ENCODE data around the gene RTN4IP1. TPM values are rescaled to one million over a fixed set of nuclear protein-coding genes. Genes with fewer than 3 reads are reported as not detected.

Gene RTN4IP1
- polyA plus RNA-seq, 1 of the 3 experiments (the other 2 are of a cell fraction) = 4.3 TPM

DNA sequence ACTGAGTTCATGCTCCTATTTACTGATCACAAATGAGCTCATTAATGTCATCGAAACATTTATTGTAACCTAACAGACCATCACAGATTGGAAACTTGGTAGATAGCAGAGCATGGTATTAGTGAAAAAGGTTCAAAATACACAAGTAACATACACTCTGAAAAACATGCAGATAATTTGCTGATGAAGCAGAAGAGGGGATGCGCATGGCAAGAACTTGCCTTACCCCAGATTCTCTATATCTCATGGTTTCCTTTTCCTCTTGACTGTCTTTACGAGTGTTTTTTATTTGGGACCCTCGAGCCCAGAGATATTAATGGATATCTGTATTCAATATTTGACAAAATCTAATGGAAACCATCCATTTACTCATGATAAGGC, 37.7 kb upstream of the RTN4IP1 start:
- CTCF ChIA-PET = no interaction called here
- no peaks in the 10 kb centered on the region for H3K9me3 ChIP-seq
- H3K9me2 ChIP-seq = no peaks in the 10 kb centered on the region
- WGBS (ENCODE audit: low lambda C conversion rate) = 97% methylated on average over 4 of the region's 4 CpGs
- no peak overlapping the region for H3K9ac ChIP-seq
- no peak overlapping the region for H2AFZ ChIP-seq (ENCODE audit: low read depth)
- no peaks in the 10 kb centered on the region for H3K79me2 ChIP-seq (ENCODE audit: insufficient read depth)
- no peak for TF ChIP-seq ELF1 (IDR thresholded peaks at IDR 0.05)
- TF ChIP-seq EZH2phosphoT487 (IDR thresholded peaks at IDR 0.05; ENCODE audit: borderline replicate concordance, low read depth) = no peak
- TF ChIP-seq PBX3 (IDR thresholded peaks at IDR 0.05) = no peak
- TF ChIP-seq TCF12 (IDR thresholded peaks at IDR 0.05) = no peak
- TF ChIP-seq SMC3 (IDR thresholded peaks at IDR 0.05; ENCODE audit: low read depth, low read length) = no peak
- TF ChIP-seq FOSL2 (IDR thresholded peaks at IDR 0.05; ENCODE audit: borderline replicate concordance, low read depth) = no peak
- no peak for TF ChIP-seq RFX5 (IDR thresholded peaks at IDR 0.05; ENCODE audit: low read length)
- TF ChIP-seq FOXM1 (IDR thresholded peaks at IDR 0.05; ENCODE audit: low read depth) = no peak
- TF ChIP-seq JUND (IDR thresholded peaks at IDR 0.05) = no peak
- no peak for TF ChIP-seq TEAD4 (IDR thresholded peaks at IDR 0.05; ENCODE audit: borderline replicate concordance, insufficient read depth)
- TF ChIP-seq CHD2 (IDR thresholded peaks at IDR 0.05; ENCODE audit: low read length, partially characterized antibody) = no peak
- TF ChIP-seq, protein P1, sequence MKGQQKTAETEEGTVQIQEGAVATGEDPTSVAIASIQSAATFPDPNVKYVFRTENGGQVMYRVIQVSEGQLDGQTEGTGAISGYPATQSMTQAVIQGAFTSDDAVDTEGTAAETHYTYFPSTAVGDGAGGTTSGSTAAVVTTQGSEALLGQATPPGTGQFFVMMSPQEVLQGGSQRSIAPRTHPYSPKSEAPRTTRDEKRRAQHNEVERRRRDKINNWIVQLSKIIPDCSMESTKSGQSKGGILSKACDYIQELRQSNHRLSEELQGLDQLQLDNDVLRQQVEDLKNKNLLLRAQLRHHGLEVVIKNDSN (IDR thresholded peaks at IDR 0.05; ENCODE audit: borderline replicate concordance, low read depth) = no peak
- TF ChIP-seq, protein P2, sequence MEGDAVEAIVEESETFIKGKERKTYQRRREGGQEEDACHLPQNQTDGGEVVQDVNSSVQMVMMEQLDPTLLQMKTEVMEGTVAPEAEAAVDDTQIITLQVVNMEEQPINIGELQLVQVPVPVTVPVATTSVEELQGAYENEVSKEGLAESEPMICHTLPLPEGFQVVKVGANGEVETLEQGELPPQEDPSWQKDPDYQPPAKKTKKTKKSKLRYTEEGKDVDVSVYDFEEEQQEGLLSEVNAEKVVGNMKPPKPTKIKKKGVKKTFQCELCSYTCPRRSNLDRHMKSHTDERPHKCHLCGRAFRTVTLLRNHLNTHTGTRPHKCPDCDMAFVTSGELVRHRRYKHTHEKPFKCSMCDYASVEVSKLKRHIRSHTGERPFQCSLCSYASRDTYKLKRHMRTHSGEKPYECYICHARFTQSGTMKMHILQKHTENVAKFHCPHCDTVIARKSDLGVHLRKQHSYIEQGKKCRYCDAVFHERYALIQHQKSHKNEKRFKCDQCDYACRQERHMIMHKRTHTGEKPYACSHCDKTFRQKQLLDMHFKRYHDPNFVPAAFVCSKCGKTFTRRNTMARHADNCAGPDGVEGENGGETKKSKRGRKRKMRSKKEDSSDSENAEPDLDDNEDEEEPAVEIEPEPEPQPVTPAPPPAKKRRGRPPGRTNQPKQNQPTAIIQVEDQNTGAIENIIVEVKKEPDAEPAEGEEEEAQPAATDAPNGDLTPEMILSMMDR (IDR thresholded peaks at IDR 0.05) = no peak
- no peak overlapping the region for H3K4me3 ChIP-seq (ENCODE audit: low read depth in 2 of 2, low read length in 1 of 2)
- H3K4me1 ChIP-seq (ENCODE audit: control insufficient read depth in 1 of 2, insufficient read depth in 2 of 2, low read depth in 1 of 2, low read length in 1 of 2) = no peaks in the 10 kb centered on the region
- no peak overlapping the region for H3K27ac ChIP-seq (ENCODE audit: low read depth in 2 of 2, low read length in 1 of 2)
- no peaks in the 10 kb centered on the region for H3K27me3 ChIP-seq (ENCODE audit: insufficient read depth)
- no peak overlapping the region for H3K4me2 ChIP-seq
- H3F3A ChIP-seq (replicated peaks; ENCODE audit: insufficient read depth) = peaks cover 4% of the 10 kb centered on the region
- no peaks in the 10 kb centered on the region for H4K20me1 ChIP-seq (ENCODE audit: insufficient read depth)
- H3K36me3 ChIP-seq (replicated peaks in 1 of 2; ENCODE audit: control insufficient read depth in 1 of 2, insufficient read depth in 2 of 2, low read length in 1 of 2) = peaks cover 32 to 34% of the 10 kb centered on the region in 2 experiments
- POLR2A ChIA-PET = no interaction called here
- DNase-seq = no peak

GRCh38 chr6:106666282-106667021, 37.2 kb upstream of the RTN4IP1 start:
- Histone ChIP-seq H3K9me2 (no peaks in the 10 kb centered on the region), H3K4me2 (no peak overlapping the region), H4K20me1 (ENCODE audit: insufficient read depth) (no peaks in the 10 kb centered on the region), H3F3A (replicated peaks; ENCODE audit: insufficient read depth) (peaks cover 4% of the 10 kb centered on the region), H2AFZ (ENCODE audit: low read depth) (no peak overlapping the region), H3K79me2 (ENCODE audit: insufficient read depth) (no peaks in the 10 kb centered on the region), H3K36me3 (replicated peaks in 1 of 2; ENCODE audit: control insufficient read depth in 1 of 2, insufficient read depth in 2 of 2, low read length in 1 of 2) (peaks cover 32 to 34% of the 10 kb centered on the region in 2 experiments), H3K9ac (no peak overlapping the region), H3K27me3 (ENCODE audit: insufficient read depth) (no peaks in the 10 kb centered on the region), H3K9me3 (no peaks in the 10 kb centered on the region), H3K4me1 (ENCODE audit: control insufficient read depth in 1 of 2, insufficient read depth in 2 of 2, low read depth in 1 of 2, low read length in 1 of 2) (no peaks in the 10 kb centered on the region), H3K27ac (ENCODE audit: low read depth in 2 of 2, low read length in 1 of 2) (no peak overlapping the region), H3K4me3 (ENCODE audit: low read depth in 2 of 2, low read length in 1 of 2) (no peak overlapping the region)
- 95% methylated on average over 6 of the region's 6 CpGs for whole genome bisulfite sequencing (ENCODE audit: low lambda C conversion rate)
- DNase-seq = no peak
- CTCF ChIA-PET = no interaction called here
- POLR2A ChIA-PET = no interaction called here
- TF ChIP-seq, protein P2 (IDR thresholded peaks at IDR 0.05) = no peak
- no peak for TF ChIP-seq NRF1 (IDR thresholded peaks at IDR 0.05; ENCODE audit: low read depth, low read length)
- no peak for TF ChIP-seq MEF2A (IDR thresholded peaks at IDR 0.05; ENCODE audit: borderline replicate concordance, low read depth)
- TF ChIP-seq CHD2 (IDR thresholded peaks at IDR 0.05; ENCODE audit: low read length, partially characterized antibody) = no peak
- no peak for TF ChIP-seq TEAD4 (IDR thresholded peaks at IDR 0.05; ENCODE audit: borderline replicate concordance, insufficient read depth)
- no peak for TF ChIP-seq FOXM1 (IDR thresholded peaks at IDR 0.05; ENCODE audit: low read depth)
- no peak for TF ChIP-seq GATA2 (CRISPR knock-in tag; IDR thresholded peaks at IDR 0.05)
- no peak for TF ChIP-seq EZH2phosphoT487 (IDR thresholded peaks at IDR 0.05; ENCODE audit: borderline replicate concordance, low read depth)
- TF ChIP-seq SIN3A (IDR thresholded peaks at IDR 0.05; ENCODE audit: borderline replicate concordance, low read depth, low read length) = no peak
- TF ChIP-seq YY1 (IDR thresholded peaks at IDR 0.05; ENCODE audit: low read depth) = no peak
- no peak for TF ChIP-seq RAD21 (IDR thresholded peaks at IDR 0.05; ENCODE audit: low read length)
- no peak for TF ChIP-seq RFX5 (IDR thresholded peaks at IDR 0.05; ENCODE audit: low read length)
- TF ChIP-seq IRF3 (IDR thresholded peaks at IDR 0.05; ENCODE audit: low read depth, low read length) = no peak
- no peak for TF ChIP-seq TAF1 (IDR thresholded peaks at IDR 0.05; ENCODE audit: borderline replicate concordance, low read depth, low read length)
- no peak for TF ChIP-seq ELF1 (IDR thresholded peaks at IDR 0.05)

All from SK-N-SH (cell line).